ENCODE data around the gene VWC2.

Gene VWC2

GRCh38 chr7:49876202-49876601 is 102.8 kb downstream of the VWC2 start:
- Histone ChIP-seq H3K36me3 (ENCODE audit: low read depth) (no peaks in the 10 kb centered on the region), H3K4me3 (ENCODE audit: severe bottlenecking) (no peak overlapping the region), H3K27me3 (ENCODE audit: insufficient read depth, poor library complexity, severe bottlenecking) (no peaks in the 10 kb centered on the region), H3K27ac (ENCODE audit: poor library complexity, severe bottlenecking) (no peak overlapping the region), H3K9me3 (ENCODE audit: severe bottlenecking) (no peaks in the 10 kb centered on the region), H3K4me1 (ENCODE audit: insufficient read depth, poor library complexity, severe bottlenecking) (no peaks in the 10 kb centered on the region)
- no peak for ATAC-seq (ENCODE audit: low read depth)
- no peak for TF ChIP-seq CTCF (IDR thresholded peaks at IDR 0.05; ENCODE audit: poor library complexity, severe bottlenecking)
- no peak for DNase-seq (ENCODE audit: low spot score)

DNA sequence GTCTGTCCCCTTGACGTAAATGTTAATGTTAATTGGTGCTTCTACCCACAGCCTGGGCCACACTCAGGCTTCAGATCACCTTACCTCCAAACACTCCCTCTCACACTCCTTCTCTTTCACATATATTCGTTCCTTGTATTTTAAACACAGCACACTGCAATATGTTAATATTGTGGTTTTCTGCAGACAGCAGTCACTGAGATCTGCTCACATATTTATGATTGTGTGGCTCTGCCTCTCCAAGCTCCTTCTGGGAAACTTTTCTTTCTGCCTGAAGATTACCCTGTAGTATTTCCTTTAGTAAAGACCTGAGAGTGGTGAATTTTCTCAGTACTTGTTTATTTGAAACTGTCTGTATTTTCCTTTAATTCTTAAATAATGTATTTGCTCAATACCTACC is 104.7 kb downstream of the VWC2 start:
- no peak overlapping the region for H3K4me3 ChIP-seq (ENCODE audit: severe bottlenecking)
- peaks cover 4% of the 10 kb centered on the region for H3K27me3 ChIP-seq (ENCODE audit: insufficient read depth, poor library complexity, severe bottlenecking)
- DNase-seq (ENCODE audit: low spot score): no peak
- H3K36me3 ChIP-seq (ENCODE audit: low read depth): no peaks in the 10 kb centered on the region
- no peaks in the 10 kb centered on the region for H3K9me3 ChIP-seq (ENCODE audit: severe bottlenecking)
- H3K27ac ChIP-seq (ENCODE audit: poor library complexity, severe bottlenecking): no peak overlapping the region
- no peak for ATAC-seq (ENCODE audit: low read depth)
- no peak for TF ChIP-seq CTCF (IDR thresholded peaks at IDR 0.05; ENCODE audit: poor library complexity, severe bottlenecking)
- no peaks in the 10 kb centered on the region for H3K4me1 ChIP-seq (ENCODE audit: insufficient read depth, poor library complexity, severe bottlenecking)

- ATAC-seq (ENCODE audit: low read depth) (no peak), DNase-seq (ENCODE audit: low spot score) (no peak)
- Histone ChIP-seq H3K4me1 (ENCODE audit: insufficient read depth, poor library complexity, severe bottlenecking) (no peaks in the 10 kb centered on the region), H3K27ac (ENCODE audit: poor library complexity, severe bottlenecking) (no peak overlapping the region), H3K4me3 (ENCODE audit: severe bottlenecking) (no peak overlapping the region), H3K27me3 (ENCODE audit: insufficient read depth, poor library complexity, severe bottlenecking) (peaks cover 4% of the 10 kb centered on the region), H3K36me3 (ENCODE audit: low read depth) (no peaks in the 10 kb centered on the region), H3K9me3 (ENCODE audit: severe bottlenecking) (no peaks in the 10 kb centered on the region)
- TF ChIP-seq CTCF (IDR thresholded peaks at IDR 0.05; ENCODE audit: poor library complexity, severe bottlenecking): no peak
Observed at GRCh38 chr7:49878627-49879026, 105.2 kb downstream of the VWC2 start.

DNA sequence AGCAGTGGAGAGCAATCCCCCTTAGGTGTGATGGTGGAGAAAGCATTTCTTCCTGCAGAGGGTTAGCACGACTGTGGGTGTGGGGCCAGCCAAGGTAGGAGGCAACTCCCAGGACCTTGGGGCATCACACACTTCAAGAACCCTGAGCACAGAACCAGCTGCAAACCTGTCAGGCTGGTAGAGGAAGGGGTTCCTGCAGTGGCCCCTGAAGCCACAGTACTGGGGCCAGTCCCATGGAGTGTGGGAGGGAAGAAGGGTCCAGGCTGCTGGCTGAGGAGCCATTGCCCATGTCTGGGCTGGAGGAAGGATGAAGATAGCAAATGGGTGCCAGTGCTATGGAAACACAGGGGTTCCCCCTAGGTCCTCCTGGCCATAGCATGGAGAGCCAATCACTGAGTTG is 110.5 kb downstream of the VWC2 start:
- ATAC-seq (ENCODE audit: low read depth) (no peak), DNase-seq (ENCODE audit: low spot score) (no peak)
- H3K4me3 ChIP-seq (ENCODE audit: severe bottlenecking): no peak overlapping the region

More for the DNA sequence above, 110.5 kb downstream of the VWC2 start:
- H3K4me1 ChIP-seq (ENCODE audit: insufficient read depth, poor library complexity, severe bottlenecking): no peaks in the 10 kb centered on the region
- H3K9me3 ChIP-seq (ENCODE audit: severe bottlenecking): no peaks in the 10 kb centered on the region
- H3K27ac ChIP-seq (ENCODE audit: poor library complexity, severe bottlenecking): no peak overlapping the region
- no peak for TF ChIP-seq CTCF (IDR thresholded peaks at IDR 0.05; ENCODE audit: poor library complexity, severe bottlenecking)
- H3K27me3 ChIP-seq (ENCODE audit: insufficient read depth, poor library complexity, severe bottlenecking): peaks cover 4% of the 10 kb centered on the region
- no peaks in the 10 kb centered on the region for H3K36me3 ChIP-seq (ENCODE audit: low read depth)
